Measurements from ENCODE around the gene FCN1. TPM values are rescaled to one million over a fixed set of nuclear protein-coding genes. Genes with fewer than 3 reads are reported as not detected.

The FCN1 gene
- polyA plus RNA-seq, 1 of the 3 experiments (the other 2 are of a cell fraction) = not detected

GRCh38 chr9:134949681-134950385 lies 32.1 kb upstream of the FCN1 start:
- 40% methylated on average over 9 of the region's 12 CpGs for WGBS (ENCODE audit: low lambda C conversion rate)
- no peak overlapping the region for H3K9ac ChIP-seq
- H3K9me3 ChIP-seq = no peaks in the 10 kb centered on the region
- ChIA-PET POLR2A (no interaction called here), CTCF (no interaction called here)
- H3K27me3 ChIP-seq (ENCODE audit: insufficient read depth) = no peaks in the 10 kb centered on the region
- no peaks in the 10 kb centered on the region for H3K36me3 ChIP-seq (replicated peaks in 1 of 2; ENCODE audit: control insufficient read depth in 1 of 2, insufficient read depth in 2 of 2, low read length in 1 of 2)
- H3K9me2 ChIP-seq = no peaks in the 10 kb centered on the region
- no peaks in the 10 kb centered on the region for H3F3A ChIP-seq (replicated peaks; ENCODE audit: insufficient read depth)
- no peaks in the 10 kb centered on the region for H4K20me1 ChIP-seq (ENCODE audit: insufficient read depth)
- no peaks in the 10 kb centered on the region for H3K4me1 ChIP-seq (ENCODE audit: control insufficient read depth in 1 of 2, insufficient read depth in 2 of 2, low read depth in 1 of 2, low read length in 1 of 2)
- TF ChIP-seq, protein P1, sequence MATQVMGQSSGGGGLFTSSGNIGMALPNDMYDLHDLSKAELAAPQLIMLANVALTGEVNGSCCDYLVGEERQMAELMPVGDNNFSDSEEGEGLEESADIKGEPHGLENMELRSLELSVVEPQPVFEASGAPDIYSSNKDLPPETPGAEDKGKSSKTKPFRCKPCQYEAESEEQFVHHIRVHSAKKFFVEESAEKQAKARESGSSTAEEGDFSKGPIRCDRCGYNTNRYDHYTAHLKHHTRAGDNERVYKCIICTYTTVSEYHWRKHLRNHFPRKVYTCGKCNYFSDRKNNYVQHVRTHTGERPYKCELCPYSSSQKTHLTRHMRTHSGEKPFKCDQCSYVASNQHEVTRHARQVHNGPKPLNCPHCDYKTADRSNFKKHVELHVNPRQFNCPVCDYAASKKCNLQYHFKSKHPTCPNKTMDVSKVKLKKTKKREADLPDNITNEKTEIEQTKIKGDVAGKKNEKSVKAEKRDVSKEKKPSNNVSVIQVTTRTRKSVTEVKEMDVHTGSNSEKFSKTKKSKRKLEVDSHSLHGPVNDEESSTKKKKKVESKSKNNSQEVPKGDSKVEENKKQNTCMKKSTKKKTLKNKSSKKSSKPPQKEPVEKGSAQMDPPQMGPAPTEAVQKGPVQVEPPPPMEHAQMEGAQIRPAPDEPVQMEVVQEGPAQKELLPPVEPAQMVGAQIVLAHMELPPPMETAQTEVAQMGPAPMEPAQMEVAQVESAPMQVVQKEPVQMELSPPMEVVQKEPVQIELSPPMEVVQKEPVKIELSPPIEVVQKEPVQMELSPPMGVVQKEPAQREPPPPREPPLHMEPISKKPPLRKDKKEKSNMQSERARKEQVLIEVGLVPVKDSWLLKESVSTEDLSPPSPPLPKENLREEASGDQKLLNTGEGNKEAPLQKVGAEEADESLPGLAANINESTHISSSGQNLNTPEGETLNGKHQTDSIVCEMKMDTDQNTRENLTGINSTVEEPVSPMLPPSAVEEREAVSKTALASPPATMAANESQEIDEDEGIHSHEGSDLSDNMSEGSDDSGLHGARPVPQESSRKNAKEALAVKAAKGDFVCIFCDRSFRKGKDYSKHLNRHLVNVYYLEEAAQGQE (IDR thresholded peaks at IDR 0.05; ENCODE audit: low read depth, low read length) = no peak
- TF ChIP-seq, protein P2, sequence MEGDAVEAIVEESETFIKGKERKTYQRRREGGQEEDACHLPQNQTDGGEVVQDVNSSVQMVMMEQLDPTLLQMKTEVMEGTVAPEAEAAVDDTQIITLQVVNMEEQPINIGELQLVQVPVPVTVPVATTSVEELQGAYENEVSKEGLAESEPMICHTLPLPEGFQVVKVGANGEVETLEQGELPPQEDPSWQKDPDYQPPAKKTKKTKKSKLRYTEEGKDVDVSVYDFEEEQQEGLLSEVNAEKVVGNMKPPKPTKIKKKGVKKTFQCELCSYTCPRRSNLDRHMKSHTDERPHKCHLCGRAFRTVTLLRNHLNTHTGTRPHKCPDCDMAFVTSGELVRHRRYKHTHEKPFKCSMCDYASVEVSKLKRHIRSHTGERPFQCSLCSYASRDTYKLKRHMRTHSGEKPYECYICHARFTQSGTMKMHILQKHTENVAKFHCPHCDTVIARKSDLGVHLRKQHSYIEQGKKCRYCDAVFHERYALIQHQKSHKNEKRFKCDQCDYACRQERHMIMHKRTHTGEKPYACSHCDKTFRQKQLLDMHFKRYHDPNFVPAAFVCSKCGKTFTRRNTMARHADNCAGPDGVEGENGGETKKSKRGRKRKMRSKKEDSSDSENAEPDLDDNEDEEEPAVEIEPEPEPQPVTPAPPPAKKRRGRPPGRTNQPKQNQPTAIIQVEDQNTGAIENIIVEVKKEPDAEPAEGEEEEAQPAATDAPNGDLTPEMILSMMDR (IDR thresholded peaks at IDR 0.05) = no peak
- TF ChIP-seq, protein P3, sequence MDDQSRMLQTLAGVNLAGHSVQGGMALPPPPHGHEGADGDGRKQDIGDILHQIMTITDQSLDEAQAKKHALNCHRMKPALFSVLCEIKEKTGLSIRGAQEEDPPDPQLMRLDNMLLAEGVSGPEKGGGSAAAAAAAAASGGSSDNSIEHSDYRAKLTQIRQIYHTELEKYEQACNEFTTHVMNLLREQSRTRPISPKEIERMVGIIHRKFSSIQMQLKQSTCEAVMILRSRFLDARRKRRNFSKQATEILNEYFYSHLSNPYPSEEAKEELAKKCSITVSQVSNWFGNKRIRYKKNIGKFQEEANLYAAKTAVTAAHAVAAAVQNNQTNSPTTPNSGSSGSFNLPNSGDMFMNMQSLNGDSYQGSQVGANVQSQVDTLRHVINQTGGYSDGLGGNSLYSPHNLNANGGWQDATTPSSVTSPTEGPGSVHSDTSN (IDR thresholded peaks at IDR 0.05) = no peak
- TF ChIP-seq GATA2 (CRISPR knock-in tag; IDR thresholded peaks at IDR 0.05) (no peak), MAX (IDR thresholded peaks at IDR 0.05; ENCODE audit: low read depth) (no peak), FOXM1 (IDR thresholded peaks at IDR 0.05; ENCODE audit: low read depth) (no peak), MXI1 (IDR thresholded peaks at IDR 0.05; ENCODE audit: low read depth, low read length) (no peak), ZBTB33 (IDR thresholded peaks at IDR 0.05; ENCODE audit: borderline replicate concordance, low read depth) (no peak), RAD21 (IDR thresholded peaks at IDR 0.05; ENCODE audit: low read length) (no peak), YY1 (IDR thresholded peaks at IDR 0.05; ENCODE audit: low read depth) (no peak), NRF1 (IDR thresholded peaks at IDR 0.05; ENCODE audit: low read depth, low read length) (no peak), FOXJ3 (CRISPR knock-in tag; IDR thresholded peaks at IDR 0.05) (no peak)
- no peak overlapping the region for H3K4me2 ChIP-seq
- H3K27ac ChIP-seq (ENCODE audit: low read depth in 2 of 2, low read length in 1 of 2) = no peak overlapping the region
- H2AFZ ChIP-seq (ENCODE audit: low read depth) = no peak overlapping the region
- H3K4me3 ChIP-seq (ENCODE audit: low read depth in 2 of 2, low read length in 1 of 2) = no peak overlapping the region
- no peaks in the 10 kb centered on the region for H3K79me2 ChIP-seq (ENCODE audit: insufficient read depth)
- no peak for DNase-seq

All from SK-N-SH (cell line).